H1 (cell line): ENCODE measurements around the gene PDE2A. TPM values are rescaled to one million over a fixed set of nuclear protein-coding genes. Genes with fewer than 3 reads are reported as not detected.
A peak's percentile ranks its signal among the peaks of the same experiment; 100 is the strongest.

Experiments
- CTCF ChIA-PET: fragments of 300-600 bp; sonication (Branson Sonifier 250); formaldehyde crosslinking; loops from one replicate; lab custom pipeline; 2021; ENCODE audit not compliant: partially characterized antibody; lab: Charles Lee
- POLR2A ChIA-PET: fragments of 300-600 bp; sonication (Branson Sonifier 250); formaldehyde crosslinking; loops from one replicate; lab custom pipeline; 2021; ENCODE audit warnings: inconsistent platforms; ENCODE audit not compliant: partially characterized antibody; lab: Charles Lee
- DNase-seq, 2 experiments: peaks; one replicate each; pipeline versions ENCODE4 v3.0.0 to v3.0.0-alpha.2; 2010 to 2022; ENCODE audit warnings: low spot score in 2 of 2, low read depth in 1 of 2, mixed read lengths in 1 of 2
- FAIRE-seq: peaks from 2 replicates; lab custom pipeline; 2011; peaks lifted over from hg19 to GRCh38; lab: Jason Lieb, UNC
- H2AFZ ChIP-seq: 2 replicates; pipeline ENCODE4 v1.8.1; 2012; ENCODE audit warnings: low read length, inconsistent platforms
- H2AK5ac ChIP-seq: 2 replicates; pipeline ENCODE4 v1.6.1; 2013; ENCODE audit warnings: low read depth, low read length
- H2BK120ac ChIP-seq: replicated peaks from 2 replicates; pipeline ENCODE3; 2013; ENCODE audit warnings: low read depth, low read length, inconsistent platforms
- H2BK12ac ChIP-seq: 2 replicates; pipeline ENCODE4 v1.6.1; 2013; ENCODE audit warnings: low read depth, low read length
- H2BK15ac ChIP-seq: 2 replicates; pipeline ENCODE4 v1.6.1; 2013; ENCODE audit warnings: low read length
- H2BK20ac ChIP-seq: 2 replicates; pipeline ENCODE4 v1.6.1; 2013; ENCODE audit warnings: low read length
- H2BK5ac ChIP-seq: 2 replicates; pipeline ENCODE4 v1.6.1; 2013; ENCODE audit warnings: low read depth, low read length
- H3K14ac ChIP-seq: 2 replicates; pipeline ENCODE4 v1.6.1; 2013; ENCODE audit warnings: inconsistent platforms; ENCODE audit not compliant: insufficient read length
- H3K18ac ChIP-seq: 2 replicates; pipeline ENCODE4 v1.6.1; 2013; ENCODE audit warnings: low read length; ENCODE audit errors: extremely low read depth
- H3K23ac ChIP-seq: 2 replicates; pipeline ENCODE4 v1.6.1; 2013; ENCODE audit warnings: inconsistent platforms; ENCODE audit not compliant: insufficient read length
- H3K23me2 ChIP-seq: 2 replicates; pipeline ENCODE4 v1.6.1; 2013; ENCODE audit warnings: low read depth, low read length
- H3K27ac ChIP-seq: 2 replicates; pipeline ENCODE4 v1.6.1; 2011; ENCODE audit warnings: low read depth, low read length, inconsistent platforms
- H3K27me3 ChIP-seq, 4 experiments: replicated peaks in 1 of 4; 1 replicate in 1 of 4; 2 replicates in 3 of 4; pipeline versions ENCODE4 v1.6.1 to v1.8.1; 2011 to 2013; ENCODE audit warnings: low read length in 3 of 4, mild to moderate bottlenecking in 3 of 4, inconsistent platforms in 2 of 4, mixed read lengths in 2 of 4, moderate library complexity in 1 of 4; ENCODE audit not compliant: control insufficient read depth in 3 of 4, insufficient read depth in 3 of 4; ENCODE audit errors: extremely low read depth in 1 of 4
- H3K36me3 ChIP-seq, 4 experiments: 2 replicates each; pipeline versions ENCODE4 v1.6.1 to v1.8.1; 2011 to 2013; ENCODE audit warnings: mild to moderate bottlenecking in 4 of 4, low read length in 3 of 4, moderate library complexity in 2 of 4, control low read depth in 1 of 4, inconsistent platforms in 1 of 4; ENCODE audit not compliant: insufficient read depth in 4 of 4, control insufficient read depth in 2 of 4
- H3K4ac ChIP-seq: replicated peaks from 2 replicates; pipeline ENCODE3; 2013; ENCODE audit warnings: low read length, low read depth, mixed read lengths, inconsistent platforms; ENCODE audit not compliant: insufficient read length
- H3K4me1 ChIP-seq, 4 experiments: replicated peaks in 1 of 4; 1 replicate in 1 of 4; 2 replicates in 3 of 4; pipeline versions ENCODE4 v1.6.1 to v1.8.1; 2011 to 2013; ENCODE audit warnings: low read length in 3 of 4, inconsistent platforms in 2 of 4, mixed read lengths in 1 of 4; ENCODE audit not compliant: insufficient read depth in 4 of 4, control insufficient read depth in 3 of 4
- H3K4me2 ChIP-seq, 2 experiments: 2 replicates each; pipeline versions ENCODE4 v1.6.1 to v1.8.1; 2011 to 2013; ENCODE audit warnings: low read depth in 2 of 2, low read length in 2 of 2, control low read depth in 1 of 2, inconsistent platforms in 1 of 2, mild to moderate bottlenecking in 1 of 2; ENCODE audit not compliant: insufficient read depth in 1 of 2
- H3K4me3 ChIP-seq, 4 experiments: fragments of 200-600, 300-600 bp in 1 of 4; sonication (generic), shearing (Covaris generic), sonication (Bioruptor Twin) in 1 of 4; 2 replicates each; pipeline versions ENCODE4 v1.5.1 to v1.8.1; 2011 to 2016; ENCODE audit warnings: low read length in 4 of 4, low read depth in 3 of 4, control low read depth in 2 of 4, inconsistent platforms in 2 of 4, mild to moderate bottlenecking in 2 of 4, mixed read lengths in 1 of 4, moderate library complexity in 1 of 4; ENCODE audit not compliant: insufficient read depth in 2 of 4; ENCODE audit errors: extremely low read depth in 1 of 4
- H3K56ac ChIP-seq: replicated peaks from 2 replicates; pipeline ENCODE3; 2013; ENCODE audit warnings: low read depth, mild to moderate bottlenecking, mixed read lengths, low read length, inconsistent platforms; ENCODE audit not compliant: insufficient read length
- H3K79me1 ChIP-seq: 2 replicates; pipeline ENCODE4 v1.6.1; 2013; ENCODE audit warnings: low read depth, low read length, control low read depth
- H3K79me2 ChIP-seq, 2 experiments: 2 replicates each; pipeline versions ENCODE4 v1.6.1 to v1.8.1; 2012 to 2013; ENCODE audit warnings: low read length in 2 of 2, mild to moderate bottlenecking in 2 of 2, inconsistent platforms in 1 of 2; ENCODE audit not compliant: insufficient read depth in 2 of 2, control insufficient read depth in 1 of 2
- H3K9ac ChIP-seq, 4 experiments: replicated peaks in 1 of 4; 1 replicate in 1 of 4; 2 replicates in 3 of 4; pipeline versions ENCODE4 v1.6.1 to v1.8.1; 2011 to 2013; ENCODE audit warnings: low read depth in 3 of 4, low read length in 3 of 4, control low read depth in 2 of 4, mild to moderate bottlenecking in 2 of 4, moderate library complexity in 2 of 4, inconsistent platforms in 1 of 4; ENCODE audit errors: extremely low read depth in 1 of 4
- H3K9me3 ChIP-seq, 2 experiments: 2 replicates each; pipeline versions ENCODE4 v1.6.1 to v1.8.1; 2012 to 2013; ENCODE audit warnings: mild to moderate bottlenecking in 2 of 2, moderate library complexity in 2 of 2, control low read depth in 1 of 2, inconsistent platforms in 1 of 2, low read depth in 1 of 2, low read length in 1 of 2, mixed read lengths in 1 of 2; ENCODE audit not compliant: insufficient read depth in 2 of 2
- H4K20me1 ChIP-seq, 2 experiments: replicated peaks in 1 of 2; 2 replicates each; pipeline versions ENCODE3 to v1.8.1; 2011 to 2013; ENCODE audit warnings: inconsistent platforms in 2 of 2, low read length in 2 of 2, mild to moderate bottlenecking in 1 of 2; ENCODE audit not compliant: insufficient read depth in 2 of 2, control insufficient read depth in 1 of 2
- H4K5ac ChIP-seq: 2 replicates; pipeline ENCODE4 v1.6.1; 2013; ENCODE audit warnings: low read length, low read depth, mixed read lengths, inconsistent platforms; ENCODE audit not compliant: insufficient read length
- H4K8ac ChIP-seq: 2 replicates; pipeline ENCODE4 v1.8.0; 2013; ENCODE audit warnings: mild to moderate bottlenecking, moderate library complexity, low read length, inconsistent platforms; ENCODE audit not compliant: insufficient read depth; ENCODE audit errors: extremely low read depth
- H4K91ac ChIP-seq: replicated peaks from 2 replicates; pipeline ENCODE3; 2013; ENCODE audit warnings: low read length, mixed read lengths, inconsistent platforms; ENCODE audit not compliant: insufficient read length
- CBX5 ChIP-seq: fragments of 300-800, 300-1000 bp; sonication (generic); IDR thresholded peaks from 2 replicates; pipeline ENCODE4 v1.7.1; 2016; ENCODE audit warnings: antibody characterized with exemption, low read length, low read depth
- GABPA ChIP-seq: IDR thresholded peaks from 2 replicates; pipeline ENCODE4 v1.6.1; 2011; ENCODE audit warnings: mild to moderate bottlenecking, low read length, moderate library complexity, borderline replicate concordance; ENCODE audit not compliant: insufficient read depth
- HDAC6 ChIP-seq: IDR thresholded peaks from one replicate; pipeline ENCODE4 v1.7.1; 2012; ENCODE audit warnings: low read depth, mild to moderate bottlenecking, inconsistent platforms, low read length, moderate library complexity
- KDM4A ChIP-seq: IDR thresholded peaks from one replicate; pipeline ENCODE4 v1.7.1; 2012; ENCODE audit warnings: low read depth, mild to moderate bottlenecking, moderate library complexity, low read length, inconsistent platforms; ENCODE audit not compliant: severe bottlenecking
- PHF8 ChIP-seq: fragments of 200-600 bp; sonication (generic); conservative IDR thresholded peaks from 2 replicates; pipeline ENCODE4 v1.7.1; 2012; ENCODE audit warnings: low read depth, mild to moderate bottlenecking, inconsistent platforms, low read length, moderate library complexity
- RBBP5 ChIP-seq: IDR thresholded peaks from 2 replicates; pipeline ENCODE4 v1.7.1; 2012; ENCODE audit warnings: low read depth, mild to moderate bottlenecking, inconsistent platforms, low read length, moderate library complexity, borderline replicate concordance
- RFX5 ChIP-seq: IDR thresholded peaks from 2 replicates; pipeline ENCODE4 v1.6.1; 2011; ENCODE audit warnings: low read depth, low read length, improper control_type of control experiment, borderline replicate concordance
- SIRT6 ChIP-seq: IDR thresholded peaks from one replicate; pipeline ENCODE4 v1.7.1; 2012; ENCODE audit warnings: low read length, inconsistent platforms
- SP4 ChIP-seq: IDR thresholded peaks from 2 replicates; pipeline ENCODE4 v1.6.1; 2012; ENCODE audit warnings: low read length, inconsistent platforms
- TAF7 ChIP-seq: optimal IDR thresholded peaks from 2 replicates; pipeline ENCODE3; 2011; ENCODE audit warnings: low read depth, mild to moderate bottlenecking, inconsistent platforms, low read length, moderate library complexity, borderline replicate concordance
- TCF12 ChIP-seq: IDR thresholded peaks from 2 replicates; pipeline ENCODE4 v1.6.1; 2011; ENCODE audit warnings: low read depth, mild to moderate bottlenecking, low read length
- TEAD4 ChIP-seq: IDR thresholded peaks from 2 replicates; pipeline ENCODE4 v1.6.1; 2012; ENCODE audit warnings: low read depth, low read length, inconsistent platforms, mixed read lengths
- WGBS, 2 experiments: shearing (Covaris generic) in 1 of 2; methylation state at CpG; one replicate each; pipeline versions ENCODE4 v1.1.6 to v1.1.7; 2013 to 2015; ENCODE audit warnings: low lambda C conversion rate in 2 of 2, mixed read lengths in 2 of 2, inconsistent platforms in 1 of 2, low coverage in 1 of 2, missing lambda C conversion rate in 1 of 2; ENCODE audit not compliant: insufficient replicate concordance in 2 of 2, insufficient coverage in 1 of 2, insufficient read length in 1 of 2; ENCODE audit errors: extremely low coverage in 1 of 2, missing lambda C conversion rate in 1 of 2; 5-methylcytosine and 5-hydroxymethylcytosine counted together
- polyA plus RNA-seq, 7 experiments: library from polyadenylated mRNA; depleted of rRNA in 3 of 7; stranded (reverse) in 5 of 7; unstranded in 2 of 7; fragments of >200 nt in 5 of 7; fragments of 200-250 nt in 2 of 7; gene quantifications; 1 replicate in 5 of 7; 2 replicates in 1 of 7; 4 replicates in 1 of 7; pipeline versions ENCODE4 v1.2.1 to v1.2.3, GENCODE V29; 2011 to 2013; ENCODE audit warnings: missing spikeins in 2 of 7, mixed read lengths in 2 of 7
- total RNA-seq: library from RNA; stranded (reverse); fragmentation: NEBNext Ultra II Directional; extraction: Animal tissue kit (Norgen Biotek cat#: 25700); gene quantifications from 2 replicates; pipeline ENCODE4 v1.2.1, GENCODE V29; 2021

Gene PDE2A
- total and polyA plus RNA-seq, 2 of the 8 experiments (the other 6 are each of a cell fraction or from before 2014, with no cell fraction given), result 3.4 to 7.1 TPM

DNA sequence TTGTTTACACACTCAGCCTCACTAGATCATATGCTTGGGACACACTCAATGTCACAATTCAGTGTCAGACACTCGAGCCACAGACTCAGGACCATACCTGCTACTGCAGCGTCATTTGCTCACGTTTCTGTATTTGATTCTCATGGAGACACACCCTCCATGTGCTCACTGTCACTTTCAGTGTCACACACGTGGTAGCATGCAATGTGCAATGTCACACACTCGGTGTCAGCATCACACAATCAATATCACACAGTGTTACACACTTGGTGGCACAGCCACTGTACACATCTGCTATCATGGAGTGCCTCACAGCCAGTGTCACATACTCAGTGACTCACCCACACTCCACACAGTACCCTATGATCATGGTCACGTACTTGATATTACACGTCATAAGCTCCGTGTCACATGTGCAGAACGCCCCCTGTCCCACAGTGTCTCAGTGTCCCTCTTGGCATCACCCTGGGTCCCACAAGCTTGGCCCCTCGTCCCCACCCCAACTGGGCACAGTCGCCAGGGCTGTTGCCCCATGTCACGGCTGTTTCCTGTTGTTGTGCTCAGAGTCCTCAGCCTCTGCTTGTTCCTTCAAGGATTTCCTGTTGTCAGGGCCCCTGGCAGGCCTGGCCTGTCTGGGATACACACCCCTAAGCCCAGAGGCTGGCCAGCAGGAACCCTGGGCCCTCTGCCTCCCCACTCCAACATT, 49.6 kb downstream of the PDE2A start:
- FAIRE-seq (no peak), DNase-seq (no peak)
- no peaks in the 10 kb centered on the region for H3K9me3 ChIP-seq
- 0 out of 2 replicates have a peak overlapping the region, but pooled peaks have one; percentile 22 for H2BK5ac ChIP-seq
- H3K4ac ChIP-seq, result no peak overlapping the region
- no peak overlapping the region for H4K91ac ChIP-seq
- no peaks in the 10 kb centered on the region for H3K23me2 ChIP-seq
- no peak overlapping the region for H3K23ac ChIP-seq
- H4K8ac ChIP-seq, result 0 out of 2 replicates have a peak overlapping the region, but pooled peaks have one; percentile 38
- H3K36me3 ChIP-seq, result no peaks in the 10 kb centered on the region
- H2BK12ac ChIP-seq, result no peak overlapping the region
- no peak overlapping the region for H3K14ac ChIP-seq
- peak overlapping the region; percentile 56; the same call in 1 of the 2 replicates for H2AK5ac ChIP-seq
- ChIA-PET CTCF (interaction anchor here (0.6 to 36.9 kb wide), 5 partner anchors 12 to 38 kb away, joined by 4 to 624 read pairs (median 8); no protein-coding TSS in a partner anchor), POLR2A (interaction anchor here (1.4 kb wide), 1 partner anchor 23 kb away, joined by 4 read pairs; no protein-coding TSS in a partner anchor)
- H3K27me3 ChIP-seq, result peaks cover 0 to 5% (median 0%) of the 10 kb centered on the region in 4 experiments; a peak in 1 of 7 replicates
- H3K79me2 ChIP-seq, result no peaks in the 10 kb centered on the region
- WGBS, 2 experiments, result 89% methylated on average over 12 of the region's 12 CpGs; no CpG with 5 or more reads in 1 of the 2 experiments
- H2BK20ac ChIP-seq, result no peak overlapping the region
- H3K9ac ChIP-seq, result 0 out of 7 replicates have a peak overlapping the region, but pooled peaks of 1 of the 4 experiments have one; percentile 4
- no peak overlapping the region for H3K56ac ChIP-seq
- no peaks in the 10 kb centered on the region for H3K79me1 ChIP-seq
- H3K18ac ChIP-seq, result no peak overlapping the region
- no peak overlapping the region for H3K4me3 ChIP-seq
- peaks cover 0 to 2% of the 10 kb centered on the region in 2 experiments for H4K20me1 ChIP-seq
- H3K4me1 ChIP-seq, result peaks cover 0 to 5% (median 3%) of the 10 kb centered on the region in 4 experiments; a peak in 3 of 7 replicates
- no peak overlapping the region for H2AFZ ChIP-seq
- H3K27ac ChIP-seq, result no peak overlapping the region
- H2BK120ac ChIP-seq, result no peak overlapping the region
- H3K4me2 ChIP-seq, result no peak overlapping the region
- H2BK15ac ChIP-seq, result no peak overlapping the region
- H4K5ac ChIP-seq, result no peak overlapping the region
- no peak for TF ChIP-seq TCF12
- no peak for TF ChIP-seq SIRT6
- no peak for TF ChIP-seq TAF7
- no peak for TF ChIP-seq CBX5
- TF ChIP-seq HDAC6, result no peak
- TF ChIP-seq SP4, result no peak
- no peak for TF ChIP-seq RFX5
- TF ChIP-seq GABPA, result no peak
- no peak for TF ChIP-seq TEAD4
- TF ChIP-seq PHF8, result no peak
- TF ChIP-seq KDM4A, result no peak
- no peak for TF ChIP-seq RBBP5
